Activated CD4-positive, alpha-beta T cell treated with anti-CD3 and anti-CD28 coated beads for 24 hours (primary cell): Measurements from ENCODE around the gene SLC6A9.

Experiments
- DNase-seq, 2 donors: peaks; one replicate each; pipeline ENCODE4 v3.0.0-alpha.2; 2020; ENCODE audit warnings: low read depth in 2 of 2

Gene SLC6A9

DNA sequence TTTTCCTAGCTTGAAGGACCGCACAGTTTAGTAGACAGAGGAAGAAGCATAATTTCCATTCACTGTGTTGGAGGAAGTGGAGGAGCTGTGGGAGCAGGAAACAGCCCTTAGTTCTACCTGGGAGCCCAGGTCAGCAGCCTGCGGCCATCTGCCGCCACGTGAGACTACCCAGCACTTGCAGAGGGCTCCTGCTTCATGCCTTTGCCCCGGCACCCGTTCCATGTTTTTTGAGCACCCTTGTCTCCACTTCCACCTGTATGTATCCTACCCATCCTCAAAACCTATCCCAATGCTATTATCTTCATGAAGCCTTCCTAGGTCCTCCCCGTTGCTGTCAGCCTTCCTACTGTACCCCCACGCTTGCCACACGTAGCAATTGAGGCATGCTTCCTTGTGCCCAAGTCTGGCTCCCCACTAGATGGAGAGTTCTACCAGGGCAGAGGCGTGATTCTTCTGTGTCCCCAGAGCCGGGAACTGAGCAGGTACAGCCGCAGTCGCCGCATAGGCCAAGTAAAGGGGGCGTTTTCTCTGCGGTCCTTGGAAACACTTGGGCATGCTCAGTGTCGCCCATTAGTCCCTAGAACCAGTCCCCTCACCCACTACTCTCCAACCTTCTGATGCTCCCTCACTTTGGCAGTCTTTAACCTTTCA, 1.9 kb downstream of the SLC6A9 start:
- peak in 1 of 2 donors; percentile 12 for DNase-seq

DNA sequence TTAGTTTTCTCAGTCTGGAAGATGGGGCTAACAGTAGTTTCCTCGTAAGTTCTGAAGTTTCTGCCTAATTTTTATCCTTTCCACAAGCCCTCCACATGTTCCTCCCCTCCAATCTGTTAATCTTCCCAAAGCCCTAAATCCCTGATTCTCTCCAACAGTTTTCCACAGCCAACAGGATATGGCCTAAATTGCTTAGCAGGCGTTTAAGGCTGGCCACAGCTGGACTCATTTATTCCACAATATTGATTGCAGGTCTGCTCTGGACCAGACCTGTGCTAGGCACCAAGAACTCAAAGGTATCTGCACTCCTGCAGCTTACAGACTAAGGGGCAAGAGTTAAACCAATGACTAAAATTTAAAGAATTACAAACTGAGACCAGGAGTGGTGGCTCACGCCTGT, 3.9 kb downstream of the SLC6A9 start:
- no peak for DNase-seq

DNA sequence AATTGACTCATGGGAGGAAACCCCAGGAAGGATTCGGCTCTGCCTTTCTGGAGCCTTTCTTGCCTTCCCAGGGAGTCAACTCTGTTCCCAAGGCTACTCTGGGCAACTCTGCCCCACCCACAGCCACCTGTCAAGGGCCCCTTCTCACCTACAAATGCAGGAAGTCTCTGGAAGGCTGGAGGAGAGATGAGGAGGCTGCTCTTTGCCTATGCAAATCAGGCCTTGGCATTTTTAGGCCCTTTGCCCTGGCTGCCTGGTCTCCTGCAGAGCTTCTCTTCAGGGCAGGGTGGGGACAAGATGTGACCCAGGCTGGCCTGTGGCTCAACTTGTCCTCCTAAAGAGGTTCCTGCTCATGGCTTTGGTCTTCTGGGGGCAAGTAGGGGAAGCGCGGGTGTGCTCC, 5.4 kb downstream of the SLC6A9 start:
- DNase-seq = no peak

DNA sequence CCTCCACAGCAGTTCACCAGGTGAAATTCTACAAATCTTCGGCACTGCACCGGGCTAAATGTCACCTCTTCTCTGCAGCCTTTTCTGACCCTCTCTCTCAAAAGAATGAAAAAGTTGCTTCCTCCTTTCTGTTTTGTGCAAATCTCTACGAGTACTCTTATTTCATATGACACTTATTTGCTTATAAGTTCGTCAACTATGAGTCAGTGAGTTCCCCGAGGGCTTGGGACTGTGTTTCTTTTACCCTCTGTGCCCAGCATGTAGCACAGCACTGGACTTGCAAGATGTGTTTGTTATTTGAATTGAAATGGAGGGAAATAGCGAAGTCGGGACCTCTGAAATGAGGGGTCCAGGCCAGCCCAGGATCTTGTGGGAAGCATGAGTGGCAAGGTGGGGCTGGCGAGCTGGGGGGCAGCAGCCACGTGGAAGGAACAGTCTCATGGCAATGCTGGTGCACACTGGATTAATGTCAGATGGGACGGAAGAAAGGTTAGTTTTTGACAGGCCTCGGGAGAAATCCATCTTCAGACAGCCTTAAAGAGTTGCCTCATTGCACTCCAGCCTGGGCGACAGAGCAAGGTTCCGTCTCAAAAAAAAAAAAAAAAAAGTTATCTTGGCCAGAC, 6.2 kb downstream of the SLC6A9 start:
- DNase-seq = no peak

DNA sequence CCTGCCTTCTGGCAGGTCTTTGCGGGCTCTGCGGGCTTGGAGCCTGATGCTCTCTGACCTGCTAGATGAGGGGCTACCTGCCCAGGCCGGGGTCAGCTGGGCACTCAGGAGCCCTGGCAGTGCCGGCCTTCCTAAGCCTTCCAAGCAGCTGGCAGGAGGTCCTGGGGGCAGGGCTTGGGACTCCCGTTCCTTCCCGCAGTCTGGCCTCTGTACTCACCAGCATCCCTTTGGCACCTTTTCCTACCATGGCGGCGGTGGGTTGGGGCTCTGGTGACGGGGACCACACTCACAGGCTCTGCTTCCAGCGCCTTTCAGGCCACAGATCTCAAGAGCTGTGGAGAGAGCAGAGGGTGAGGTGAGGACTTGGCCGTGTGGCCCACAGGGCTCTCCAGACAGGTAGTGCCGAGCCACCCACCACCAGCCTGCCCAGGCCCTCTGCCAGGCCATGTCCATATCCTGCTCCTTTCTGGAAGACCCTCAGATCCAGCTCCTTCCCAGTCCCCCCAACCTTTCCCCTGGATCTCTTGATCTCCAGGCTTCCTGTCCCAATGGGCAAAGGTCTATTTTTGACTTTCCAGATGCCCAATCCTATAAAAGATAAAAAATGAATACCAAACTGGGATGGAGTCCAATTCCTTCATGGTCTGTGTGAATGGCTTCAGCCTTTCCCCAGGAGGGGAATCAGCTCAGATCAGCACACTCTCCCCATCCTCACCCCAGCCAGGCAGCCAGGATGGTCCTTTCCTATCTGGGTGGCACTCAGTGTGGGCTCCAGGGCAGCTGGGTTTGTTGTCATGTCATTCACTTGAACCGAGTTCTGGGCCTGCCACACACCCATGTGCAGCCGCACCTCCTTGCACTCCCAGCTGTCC, 7.0 kb downstream of the SLC6A9 start:
- DNase-seq = no peak

DNA sequence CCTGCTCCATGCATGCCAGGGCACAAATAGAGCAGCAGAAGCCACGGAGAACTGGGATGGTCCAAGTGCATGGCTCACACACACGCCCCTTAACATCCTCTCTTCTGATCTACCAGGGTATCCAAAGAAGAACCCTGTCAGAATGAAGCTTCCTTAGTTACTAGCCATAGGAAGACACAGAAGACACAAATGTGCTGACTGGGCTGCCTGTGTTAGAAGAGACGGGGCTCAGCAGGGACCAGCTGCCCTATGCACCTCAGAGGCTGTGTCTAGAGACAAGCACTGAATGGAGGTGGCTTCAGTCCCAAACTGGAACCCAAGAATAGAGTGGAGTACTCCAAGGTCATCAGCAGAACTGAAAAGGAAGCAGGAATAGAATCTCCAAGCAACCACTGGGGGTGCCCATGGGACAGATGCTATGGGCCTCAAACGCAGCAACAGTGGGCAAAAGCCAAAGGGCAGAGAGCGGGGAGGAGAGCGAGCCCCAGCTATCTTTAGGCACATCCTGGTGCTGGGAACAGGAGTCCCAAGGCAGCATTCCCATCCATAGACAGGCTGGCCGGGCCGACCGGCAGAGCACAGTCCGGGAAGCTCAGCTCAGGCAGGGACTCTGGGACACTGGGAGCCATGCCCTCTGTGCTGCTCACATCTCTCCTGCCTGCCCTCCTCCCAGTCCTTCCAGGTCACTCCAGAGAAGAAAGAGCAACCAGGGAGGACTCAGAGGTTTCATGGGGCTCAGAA, 9.5 kb downstream of the SLC6A9 start:
- DNase-seq = no peak

DNA sequence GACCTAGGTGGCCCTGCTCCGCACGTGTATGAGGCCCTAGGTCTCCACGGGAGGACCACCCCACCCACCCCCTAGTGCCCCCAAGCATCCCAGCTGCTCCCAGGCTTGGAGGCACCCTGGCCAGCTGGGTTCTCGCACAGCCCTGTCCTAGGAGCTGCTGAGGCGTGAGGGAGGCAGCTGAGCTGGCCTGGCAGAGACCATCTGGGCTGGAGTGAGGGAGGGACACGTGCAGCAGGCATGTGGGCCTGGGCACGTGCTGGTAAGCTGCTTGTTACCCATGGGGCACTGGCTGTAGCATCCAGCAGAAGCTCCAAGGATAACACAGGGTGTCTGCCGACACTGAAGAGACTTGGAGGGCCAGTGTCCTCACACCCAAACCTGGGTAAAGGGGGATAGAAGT, 10.1 kb downstream of the SLC6A9 start:
- no peak for DNase-seq

DNA sequence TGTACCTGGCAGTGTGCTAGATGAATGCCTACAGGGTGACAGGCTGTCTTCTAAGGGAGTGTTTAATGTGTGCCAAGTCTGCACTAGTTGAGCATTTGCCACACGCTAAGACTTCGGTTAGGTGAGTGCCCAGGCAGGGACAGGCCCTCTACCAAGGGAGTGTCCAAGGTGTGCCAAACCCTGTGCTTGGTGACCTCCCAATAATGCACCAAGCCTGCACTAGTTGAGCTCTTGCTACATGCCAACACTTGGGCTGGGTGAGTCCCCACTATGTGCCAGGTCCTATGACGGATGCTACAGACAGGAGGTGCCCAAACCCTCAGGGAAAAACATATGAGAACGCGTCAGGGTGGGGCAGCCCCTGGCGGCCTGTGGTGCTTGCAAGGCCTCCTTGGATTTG, 10.8 kb downstream of the SLC6A9 start:
- no peak for DNase-seq

DNA sequence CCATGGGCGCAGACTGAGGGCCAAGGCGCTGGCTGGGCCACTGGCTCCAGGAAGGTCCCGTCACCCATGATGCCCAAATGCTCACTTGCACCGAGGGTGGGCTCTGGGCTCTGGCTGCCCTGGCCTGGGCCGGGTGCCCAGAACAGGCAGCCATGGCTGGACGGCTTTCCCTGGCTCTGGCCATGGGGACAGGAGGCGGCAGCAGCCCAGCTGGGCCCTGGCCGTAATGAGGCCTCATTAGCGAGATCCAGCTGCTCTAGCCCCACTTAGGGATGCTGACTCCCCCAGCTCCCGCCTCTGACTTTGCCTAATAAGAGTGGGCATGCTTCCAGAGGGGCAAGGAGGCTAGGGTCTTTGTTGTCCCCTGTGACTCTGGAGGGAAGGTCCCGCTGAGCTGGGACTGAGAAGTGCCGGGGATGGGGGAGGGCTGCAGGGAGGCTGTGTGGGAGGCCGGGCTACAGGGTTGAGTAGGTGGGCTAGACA, 11.8 kb downstream of the SLC6A9 start:
- no peak for DNase-seq

DNA sequence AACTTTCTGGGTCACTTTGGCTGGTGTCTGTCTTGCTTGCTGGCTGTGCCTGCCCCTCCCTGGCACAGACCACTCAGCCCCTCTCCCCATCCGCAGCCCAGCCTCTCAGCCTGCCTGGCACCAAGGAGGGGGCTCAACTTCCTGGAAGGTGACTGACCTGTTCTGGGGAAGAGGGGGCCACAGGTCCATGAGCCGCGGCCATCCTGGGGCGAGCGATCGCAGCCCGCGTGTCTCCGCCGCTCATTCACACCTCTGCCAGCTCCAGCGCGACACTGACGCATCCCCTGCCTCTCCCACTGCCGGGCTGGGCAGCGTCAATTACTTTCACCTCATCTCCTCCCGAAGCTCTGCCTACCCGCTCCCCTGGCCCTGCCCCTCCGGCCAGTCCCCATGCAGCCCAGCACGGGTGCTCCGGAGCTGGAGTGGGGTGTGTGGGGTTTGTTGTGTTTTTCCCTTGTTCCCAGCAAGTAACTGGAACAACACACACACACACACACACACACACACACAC, 14.3 kb downstream of the SLC6A9 start:
- DNase-seq = no peak

DNA sequence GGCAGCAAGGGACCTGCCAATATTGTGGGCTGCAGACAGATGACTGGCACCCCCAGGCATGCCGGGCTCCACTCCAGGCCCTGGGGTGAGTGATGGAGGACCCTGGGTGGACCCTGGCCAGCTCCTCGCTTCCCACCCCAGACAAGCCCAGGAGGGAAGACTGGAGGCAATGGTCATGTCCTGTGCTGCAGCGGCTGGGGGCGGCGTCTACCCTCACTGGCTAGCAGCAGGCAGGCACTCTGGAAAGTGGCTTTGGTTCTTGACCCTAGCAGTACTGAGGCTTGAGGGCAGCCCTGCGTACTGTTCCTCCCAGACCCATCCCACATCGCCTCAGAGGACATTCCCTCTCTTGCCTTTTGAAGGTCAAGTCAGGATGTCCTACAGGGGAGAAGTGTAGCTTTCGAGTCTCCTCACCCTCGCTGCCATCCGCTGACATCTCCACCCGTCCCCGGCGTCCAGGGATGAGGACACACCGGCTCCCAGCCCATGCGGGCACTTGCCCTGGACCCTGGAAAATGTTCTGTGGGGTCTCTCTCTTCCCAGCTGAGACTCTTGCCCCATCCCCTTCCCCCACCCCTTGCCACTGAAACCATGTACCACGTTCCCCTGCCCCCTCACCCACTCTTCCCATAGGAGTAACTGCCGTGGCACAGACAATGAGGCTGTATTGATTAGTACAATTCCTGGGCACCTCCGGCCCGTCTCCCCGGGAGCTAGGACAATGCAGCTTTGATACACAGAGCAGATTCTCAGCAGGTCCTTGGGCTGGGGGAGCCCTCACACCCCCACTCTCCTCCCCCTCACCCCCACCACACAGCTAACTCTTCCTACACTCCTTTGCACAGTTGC, 15.0 kb downstream of the SLC6A9 start:
- no peak for DNase-seq

DNA sequence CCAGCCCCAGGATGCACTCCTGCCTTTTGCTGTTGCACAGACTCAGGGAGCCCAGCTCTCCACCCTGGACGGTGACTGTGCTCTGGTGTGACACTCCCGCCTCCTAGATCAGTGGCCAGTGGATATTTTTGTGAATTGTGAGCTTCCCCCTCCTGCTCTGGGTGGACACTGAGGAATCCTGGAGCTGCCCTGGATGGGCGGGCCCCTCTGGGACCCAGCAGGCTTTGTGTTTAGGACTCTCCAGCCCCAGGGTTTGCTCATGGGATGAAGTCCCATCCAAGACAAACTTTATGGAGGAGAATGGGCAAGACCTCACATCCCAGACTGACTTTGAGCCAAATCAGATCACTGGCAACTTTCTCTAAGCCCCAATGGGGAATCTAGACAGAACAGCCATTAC, 16.1 kb downstream of the SLC6A9 start:
- no peak for DNase-seq

DNA sequence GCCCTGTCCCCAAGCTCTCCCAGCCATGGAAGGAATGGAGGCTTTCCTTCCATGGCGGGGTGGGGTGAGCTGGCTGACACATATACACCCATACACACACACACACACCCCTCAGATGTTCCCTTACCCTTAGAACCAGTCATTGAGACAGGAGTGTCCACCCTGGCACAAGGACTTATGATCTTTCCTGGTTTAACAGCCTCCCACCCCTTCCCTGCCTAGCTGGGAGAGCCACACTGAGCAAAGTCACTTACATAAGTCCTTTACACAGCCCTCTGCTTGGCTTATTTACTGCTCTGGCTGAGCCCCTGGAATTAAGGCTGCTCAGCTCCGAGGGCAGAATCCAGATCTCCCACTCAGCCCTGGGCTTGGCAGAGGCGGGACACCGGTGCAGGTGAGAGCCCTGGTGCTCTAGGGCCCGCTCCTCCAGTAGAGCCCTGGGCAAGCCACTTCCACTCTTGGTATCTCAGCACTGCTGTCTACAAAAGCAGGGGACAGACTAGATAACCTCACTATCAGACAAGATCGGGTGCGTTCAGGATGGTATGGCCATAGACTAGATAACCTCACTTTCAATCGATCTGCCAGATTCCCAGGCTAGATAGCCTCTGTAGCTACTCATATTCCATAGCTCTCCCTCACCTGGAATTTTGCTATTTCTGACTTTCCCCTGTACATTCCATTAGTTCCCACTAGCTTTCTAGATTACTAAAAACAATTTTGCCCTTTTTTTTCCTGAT, 16.7 kb downstream of the SLC6A9 start:
- DNase-seq = no peak

DNA sequence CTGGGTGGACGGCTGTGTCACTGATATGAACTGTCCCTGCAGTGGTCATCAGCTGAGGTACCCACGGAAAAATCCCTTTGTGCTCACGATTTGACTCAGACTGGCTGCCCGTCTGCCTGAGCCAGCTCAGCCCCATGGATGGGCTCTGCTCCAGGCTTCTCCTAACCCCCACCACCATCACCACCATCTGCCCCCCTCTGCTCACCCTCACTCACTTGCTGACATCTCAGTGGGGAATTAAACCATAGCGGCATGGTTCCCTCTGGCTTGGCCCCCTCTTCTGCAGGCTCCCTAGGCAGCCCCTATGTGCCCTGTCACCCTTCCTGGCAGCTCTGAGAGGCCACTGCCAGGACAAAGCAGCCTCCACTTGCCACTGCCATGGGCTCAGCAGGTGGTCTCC, 17.3 kb downstream of the SLC6A9 start:
- DNase-seq = no peak

DNA sequence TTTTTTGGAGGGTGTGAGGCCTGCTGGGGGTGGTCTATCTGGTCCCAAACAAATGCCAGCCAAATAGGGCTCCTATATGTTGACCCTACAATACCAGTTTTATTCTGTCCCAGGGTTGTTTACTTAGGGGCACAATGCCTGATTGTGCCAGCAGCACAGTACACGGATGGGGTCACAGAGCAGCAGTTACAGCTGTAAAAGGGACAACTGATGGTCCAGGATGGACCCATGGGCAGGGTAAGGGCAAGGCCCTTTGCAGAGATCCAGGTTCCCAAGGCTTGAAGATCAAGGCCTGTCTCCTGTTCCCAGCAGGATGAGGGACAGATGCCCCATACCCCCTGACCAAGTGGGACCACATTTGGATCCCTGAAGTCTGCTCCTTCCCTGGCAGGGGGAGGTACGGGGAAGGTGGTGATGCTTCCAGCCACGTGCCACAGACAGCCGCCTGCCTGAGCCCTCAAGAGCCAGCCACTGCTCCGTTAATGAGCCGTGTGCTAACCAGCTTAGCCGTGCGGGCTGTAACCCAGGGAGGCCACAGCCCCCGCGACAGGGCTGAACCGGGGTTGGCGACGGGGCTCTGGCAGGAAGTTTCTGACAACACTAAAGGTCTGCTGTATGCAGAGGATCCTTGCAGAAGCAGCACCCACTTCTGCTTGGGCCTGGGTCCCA, 18.2 kb downstream of the SLC6A9 start:
- no peak for DNase-seq

DNA sequence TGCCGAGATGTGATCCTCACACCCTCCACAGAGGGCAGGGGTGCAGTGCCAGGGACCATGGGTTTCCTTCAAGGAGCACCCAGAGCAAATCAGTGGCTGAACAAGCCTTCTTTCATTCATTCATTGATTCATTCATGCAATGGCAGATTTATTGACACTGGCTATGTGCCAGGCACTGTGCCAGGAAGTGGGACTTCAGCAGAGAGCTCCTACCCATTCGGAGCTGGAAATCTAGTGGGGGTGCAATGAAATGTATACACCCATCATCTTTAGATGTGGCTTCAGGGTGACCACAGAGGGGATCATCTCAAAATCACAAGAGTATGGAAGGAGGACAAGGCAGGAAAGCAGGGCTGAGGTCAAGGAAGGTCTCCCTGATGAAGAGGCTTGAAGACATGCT, 18.9 kb downstream of the SLC6A9 start:
- no peak for DNase-seq

DNA sequence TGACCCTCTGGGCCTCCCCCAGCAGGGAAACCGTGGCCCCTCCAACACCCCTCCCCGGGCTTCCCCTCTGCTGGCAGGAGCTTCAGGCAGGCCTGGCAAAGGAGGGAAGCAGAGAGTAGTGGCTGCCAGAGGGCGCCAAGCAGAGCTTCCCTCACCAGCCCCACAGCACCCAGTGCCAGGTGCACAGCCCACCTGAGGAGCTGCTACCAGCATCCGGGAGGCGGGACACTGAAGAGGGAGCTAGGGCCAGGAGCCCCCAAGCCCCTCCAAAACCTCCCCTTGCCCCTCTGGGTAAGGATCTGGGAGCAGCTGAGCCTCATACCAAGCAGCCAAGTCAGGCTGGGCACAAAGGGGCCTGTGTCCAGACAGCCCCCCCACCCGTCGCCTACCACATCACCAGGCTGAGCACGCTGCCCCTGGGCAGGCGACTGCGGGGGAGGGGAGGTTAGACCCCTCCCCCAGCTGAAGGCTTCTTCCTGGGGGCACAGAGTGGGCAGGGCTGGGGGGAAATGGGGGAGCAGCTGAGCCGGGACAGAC, 20.3 kb downstream of the SLC6A9 start:
- DNase-seq = no peak

DNA sequence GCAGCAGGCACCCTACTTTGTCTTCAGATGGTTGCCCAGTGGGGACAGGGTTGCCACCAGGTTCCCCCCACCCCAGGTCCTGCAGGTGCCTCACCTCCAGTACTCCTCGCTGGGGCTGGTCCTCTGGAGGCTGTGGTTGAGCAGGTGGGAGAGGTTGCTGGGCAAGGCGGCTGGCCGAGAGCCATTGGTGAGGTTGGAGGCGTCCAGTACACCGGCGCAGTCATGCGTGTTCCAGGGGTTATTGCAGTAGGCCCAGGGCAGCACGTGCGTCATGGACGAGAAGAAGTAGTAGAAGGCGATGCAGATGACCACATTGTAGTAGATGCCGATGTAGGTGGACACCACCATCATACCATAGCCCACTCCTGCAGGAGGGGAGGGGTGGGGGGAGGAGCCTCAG, 23.0 kb downstream of the SLC6A9 start:
- no peak for DNase-seq

DNA sequence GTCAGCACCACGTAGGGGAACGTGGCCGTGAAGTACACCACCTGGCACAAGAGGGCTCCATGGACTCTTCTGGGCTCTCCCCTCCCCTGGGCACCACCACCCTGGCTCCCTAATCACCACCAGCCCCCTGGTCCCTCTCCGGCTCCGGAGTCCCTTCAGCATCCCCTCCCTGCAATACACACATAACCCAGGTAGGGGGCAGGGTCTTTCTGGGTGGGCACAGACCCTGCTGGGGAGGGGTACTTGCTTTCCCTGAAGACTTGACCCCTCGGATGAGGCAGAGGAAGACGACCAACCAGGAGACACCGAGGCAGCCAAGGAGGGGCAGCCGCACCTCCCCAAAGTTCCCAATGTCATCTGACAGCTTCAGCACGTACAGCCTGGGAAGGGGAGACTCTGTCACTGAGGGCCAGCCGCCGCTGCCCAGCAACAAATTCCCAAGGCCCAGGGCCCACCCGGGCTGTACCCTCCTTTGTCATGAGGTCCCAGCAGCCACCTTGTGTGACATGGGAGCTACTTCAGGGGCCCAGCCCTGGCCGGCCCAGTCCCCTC, 28.6 kb downstream of the SLC6A9 start:
- DNase-seq = no peak
